OCI-LY1 (cell line): Measurements from ENCODE around the gene BAIAP2.

Source experiments
- H2AFZ ChIP-seq: fragments of 200-600 bp; sonication (generic), shearing (Covaris generic); 2 replicates; pipeline ENCODE4 v1.6.0; 2014; ENCODE audit warnings: antibody characterized with exemption, mild to moderate bottlenecking, low read length
- H3F3A ChIP-seq: fragments of 200-600 bp; sonication (generic), shearing (Covaris generic); 2 replicates; pipeline ENCODE4 v1.6.0; 2014; ENCODE audit warnings: mild to moderate bottlenecking, antibody characterized with exemption, low read length, moderate library complexity; ENCODE audit not compliant: insufficient read depth
- H3K27ac ChIP-seq: fragments of 200-600 bp; sonication (generic); 2 replicates; pipeline ENCODE4 v1.5.1; 2014; ENCODE audit warnings: low read length, mixed run types, mild to moderate bottlenecking, low read depth; ENCODE audit not compliant: poor library complexity, severe bottlenecking
- H3K27me3 ChIP-seq: fragments of 200-600 bp; sonication (generic); 2 replicates; pipeline ENCODE4 v1.6.0; 2014; ENCODE audit warnings: antibody characterized with exemption, mild to moderate bottlenecking, low read length, moderate library complexity; ENCODE audit not compliant: insufficient read depth
- H3K36me3 ChIP-seq: fragments of 200-600 bp; sonication (generic); 2 replicates; pipeline ENCODE4 v1.6.1; 2014; ENCODE audit warnings: mild to moderate bottlenecking, antibody characterized with exemption, low read length, moderate library complexity, mixed read lengths; ENCODE audit not compliant: insufficient read depth
- H3K4me1 ChIP-seq: fragments of 200-600 bp; sonication (generic); 2 replicates; pipeline ENCODE4 v1.5.1; 2014; ENCODE audit warnings: mild to moderate bottlenecking, low read length, moderate library complexity; ENCODE audit not compliant: insufficient read depth, severe bottlenecking
- H3K4me2 ChIP-seq: fragments of 200-600 bp; sonication (generic), shearing (Covaris generic); 2 replicates; pipeline ENCODE4 v1.6.1; 2014; ENCODE audit warnings: low read length
- H3K4me3 ChIP-seq: fragments of 200-600 bp; sonication (generic); 2 replicates; pipeline ENCODE4 v1.5.1; 2014; ENCODE audit warnings: low read length, low read depth, mild to moderate bottlenecking, mixed read lengths; ENCODE audit not compliant: poor library complexity, severe bottlenecking
- H3K79me2 ChIP-seq: fragments of 200-600 bp; shearing (Covaris generic); 2 replicates; pipeline ENCODE4 v1.6.1; 2016; ENCODE audit warnings: mixed run types, low read length, mixed read lengths; ENCODE audit not compliant: insufficient read depth
- H3K9ac ChIP-seq: fragments of 200-600 bp; sonication (generic), shearing (Covaris generic); 2 replicates; pipeline ENCODE4 v1.6.1; 2014; ENCODE audit warnings: mild to moderate bottlenecking, low read length, mixed read lengths
- H3K9me2 ChIP-seq: fragments of 200-600 bp; sonication (generic), shearing (Covaris generic); 2 replicates; pipeline ENCODE4 v1.6.1; 2014; ENCODE audit warnings: low read depth, mild to moderate bottlenecking, low read length, mixed read lengths
- H3K9me3 ChIP-seq: fragments of 200-600 bp; shearing (Covaris generic); 2 replicates; pipeline ENCODE4 v1.6.1; 2014; ENCODE audit warnings: low read length, mixed read lengths
- H4K20me1 ChIP-seq: fragments of 200-600 bp; sonication (generic), shearing (Covaris generic); 2 replicates; pipeline ENCODE4 v1.6.0; 2016; ENCODE audit warnings: mild to moderate bottlenecking, low read length; ENCODE audit not compliant: insufficient read depth
- CTCF ChIP-seq: fragments of 200-600 bp; sonication (generic), shearing (Covaris generic); IDR thresholded peaks from 2 replicates; pipeline ENCODE4 v1.5.1; 2017; ENCODE audit warnings: mild to moderate bottlenecking, antibody characterized with exemption, low read length, moderate library complexity, mixed read lengths
- EZH2 ChIP-seq: fragments of 200-600 bp; sonication (generic), shearing (Covaris generic); IDR thresholded peaks from 2 replicates; pipeline ENCODE4 v1.8.0; 2017; ENCODE audit warnings: borderline replicate concordance, mixed run types, mild to moderate bottlenecking, antibody characterized with exemption, low read length, moderate library complexity, mixed read lengths

Gene BAIAP2

GRCh38 chr17:81039096-81039495 lies 4.1 kb downstream of the BAIAP2 start:
- Histone ChIP-seq H3K4me3 (no peak overlapping the region), H3F3A (no peaks in the 10 kb centered on the region), H2AFZ (no peak overlapping the region), H4K20me1 (no peaks in the 10 kb centered on the region), H3K27me3 (peaks cover 12% of the 10 kb centered on the region; the same call in 1 of the 2 replicates), H3K4me1 (no peaks in the 10 kb centered on the region), H3K9me2 (no peaks in the 10 kb centered on the region), H3K36me3 (no peaks in the 10 kb centered on the region), H3K9ac (no peak overlapping the region), H3K9me3 (no peaks in the 10 kb centered on the region), H3K27ac (no peak overlapping the region), H3K79me2 (no peaks in the 10 kb centered on the region), H3K4me2 (no peak overlapping the region)
- TF ChIP-seq EZH2 (no peak), CTCF (no peak)

DNA sequence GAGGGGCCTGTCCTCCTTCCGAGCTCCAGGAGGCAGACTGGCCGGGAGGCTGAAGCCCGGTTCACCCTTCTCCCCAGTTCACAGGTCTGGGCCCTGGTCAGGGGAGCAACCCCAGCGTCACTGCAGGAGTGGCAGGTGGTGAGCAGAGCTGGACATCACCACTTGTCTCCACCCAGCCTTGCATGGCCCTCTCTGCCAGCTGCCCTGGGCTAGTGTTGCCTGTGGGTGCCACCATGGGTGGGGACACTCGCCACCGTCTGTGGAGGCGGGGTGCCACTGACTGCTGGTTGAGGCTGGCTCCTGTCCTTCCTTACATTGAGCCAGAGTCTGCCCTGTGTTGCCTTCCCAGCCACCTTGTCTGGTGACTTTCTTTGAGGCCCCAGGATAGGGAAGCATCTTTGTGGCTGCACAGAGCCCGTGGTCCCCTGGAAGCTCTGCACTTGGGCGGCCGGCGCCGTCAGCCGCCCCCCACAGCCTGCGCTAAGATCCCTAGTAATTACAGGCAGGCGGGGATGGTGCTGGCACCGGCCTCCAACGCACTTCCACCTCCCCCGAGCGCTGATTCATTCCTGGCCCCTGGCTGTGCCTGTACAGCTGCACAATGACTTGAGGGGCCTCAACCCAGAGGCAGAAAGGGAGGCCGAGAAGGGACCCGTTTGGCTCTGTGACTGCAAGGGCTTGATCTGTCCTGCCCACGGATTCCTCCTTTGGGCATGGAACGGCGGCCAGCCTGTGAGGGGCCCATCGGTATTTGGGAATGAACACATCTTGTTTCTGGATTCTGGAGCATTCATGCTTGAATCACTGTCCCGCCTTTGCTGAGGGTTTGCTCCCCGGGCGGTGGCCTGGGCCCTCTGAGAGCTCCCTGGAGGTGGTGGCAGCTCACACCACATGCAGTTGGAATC lies 5.2 kb downstream of the BAIAP2 start:
- Histone ChIP-seq H3K27ac (no peak overlapping the region), H3K4me3 (no peak overlapping the region), H3K4me1 (no peaks in the 10 kb centered on the region), H3K36me3 (no peaks in the 10 kb centered on the region), H3K9me2 (no peaks in the 10 kb centered on the region), H3K9ac (no peak overlapping the region), H3K9me3 (no peaks in the 10 kb centered on the region), H3K4me2 (no peak overlapping the region), H3F3A (no peaks in the 10 kb centered on the region), H3K79me2 (no peaks in the 10 kb centered on the region), H4K20me1 (no peaks in the 10 kb centered on the region), H3K27me3 (peaks cover 12% of the 10 kb centered on the region; the same call in 1 of the 2 replicates), H2AFZ (no peak overlapping the region)
- TF ChIP-seq EZH2 (no peak), CTCF (no peak)

- Histone ChIP-seq H3K27ac (no peak overlapping the region), H3K9me2 (no peaks in the 10 kb centered on the region), H2AFZ (no peak overlapping the region), H3K36me3 (no peaks in the 10 kb centered on the region), H3K4me3 (no peak overlapping the region), H3K79me2 (no peaks in the 10 kb centered on the region), H3K9ac (no peak overlapping the region), H3K9me3 (no peaks in the 10 kb centered on the region), H3K4me2 (no peak overlapping the region), H3K4me1 (no peaks in the 10 kb centered on the region), H3F3A (no peaks in the 10 kb centered on the region), H4K20me1 (no peaks in the 10 kb centered on the region), H3K27me3 (peaks cover 12% of the 10 kb centered on the region; the same call in 1 of the 2 replicates)
- TF ChIP-seq CTCF: peak; percentile 48; the same call in 1 of the 2 replicates
- TF ChIP-seq EZH2: no peak
Measured at GRCh38 chr17:81040791-81041337, 5.9 kb downstream of the BAIAP2 start.
